SK-N-SH (cell line): ENCODE results near the gene GALNTL6. TPM values are rescaled to one million over a fixed set of nuclear protein-coding genes. Genes with fewer than 3 reads are reported as not detected.
"Not testable (repeated sequence)": the region's sequence is repeated elsewhere in the genome, so short reads cannot be mapped to it uniquely, and the experiment has no call there.

Experiments used
- CTCF ChIA-PET: fragments of 300-600, 350-600 bp; formaldehyde crosslinking; extraction: SDS; loops from one replicate; lab custom pipeline; 2021; lab: Yijun Ruan, JAX
- POLR2A ChIA-PET: fragments of 350-600 bp; sonication (Branson Sonifier 250); formaldehyde crosslinking; extraction: SDS; loops from one replicate; lab custom pipeline; 2020; ENCODE audit warnings: antibody characterized with exemption, inconsistent platforms; lab: Yijun Ruan, JAX
- DNase-seq: peaks from one replicate; pipeline ENCODE4 v3.0.0; 2012
- H2AFZ ChIP-seq: fragments of 200-600 bp; sonication (generic); 2 replicates; pipeline ENCODE4 v1.8.1; 2016; ENCODE audit warnings: antibody characterized with exemption, mild to moderate bottlenecking, low read depth
- H3F3A ChIP-seq: fragments of 200-600 bp; sonication (generic); replicated peaks from 2 replicates; pipeline ENCODE3; 2016; ENCODE audit warnings: antibody characterized with exemption, mild to moderate bottlenecking; ENCODE audit not compliant: insufficient read depth
- H3K27ac ChIP-seq, 2 experiments: fragments of 200-500 bp in 1 of 2; fragments of 200-600 bp in 1 of 2; sonication (Bioruptor generic) in 1 of 2; sonication (generic), shearing (Covaris generic) in 1 of 2; 2 replicates each; pipeline versions ENCODE4 v1.5.1 to v1.6.1; 2014 to 2016; ENCODE audit warnings: low read depth in 2 of 2, inconsistent platforms in 1 of 2, low read length in 1 of 2, mild to moderate bottlenecking in 1 of 2, mixed read lengths in 1 of 2
- H3K27me3 ChIP-seq: fragments of 200-600 bp; sonication (generic), shearing (Covaris generic); 2 replicates; pipeline ENCODE4 v1.6.1; 2016; ENCODE audit warnings: mixed run types; ENCODE audit not compliant: insufficient read depth
- H3K36me3 ChIP-seq, 2 experiments: fragments of 200-500 bp in 1 of 2; fragments of 200-600 bp in 1 of 2; sonication (Bioruptor generic) in 1 of 2; sonication (generic) in 1 of 2; replicated peaks in 1 of 2; 2 replicates each; pipeline versions ENCODE3 to v1.5.1; 2014 to 2016; ENCODE audit warnings: low read length in 1 of 2, mild to moderate bottlenecking in 1 of 2; ENCODE audit not compliant: insufficient read depth in 2 of 2, control insufficient read depth in 1 of 2
- H3K4me1 ChIP-seq, 2 experiments: fragments of 200-500 bp in 1 of 2; fragments of 200-600 bp in 1 of 2; sonication (Bioruptor generic) in 1 of 2; sonication (generic), shearing (Covaris generic) in 1 of 2; 2 replicates each; pipeline versions ENCODE4 v1.5.1 to v1.6.1; 2014 to 2016; ENCODE audit warnings: low read depth in 1 of 2, low read length in 1 of 2, mixed run types in 1 of 2; ENCODE audit not compliant: insufficient read depth in 2 of 2, control insufficient read depth in 1 of 2
- H3K4me2 ChIP-seq: fragments of 200-600 bp; sonication (generic), shearing (Covaris generic); 2 replicates; pipeline ENCODE4 v1.6.1; 2017; ENCODE audit warnings: mixed run types
- H3K4me3 ChIP-seq, 2 experiments: fragments of 200-500 bp in 1 of 2; fragments of 200-600 bp in 1 of 2; sonication (Bioruptor generic) in 1 of 2; sonication (generic), shearing (Covaris generic) in 1 of 2; 2 replicates each; pipeline versions ENCODE4 v1.5.1 to v1.8.1; 2014 to 2016; ENCODE audit warnings: low read depth in 2 of 2, inconsistent platforms in 1 of 2, low read length in 1 of 2, mild to moderate bottlenecking in 1 of 2, mixed read lengths in 1 of 2, moderate library complexity in 1 of 2
- H3K79me2 ChIP-seq: fragments of 200-600 bp; sonication (generic); 2 replicates; pipeline ENCODE4 v1.8.1; 2017; ENCODE audit warnings: mild to moderate bottlenecking; ENCODE audit not compliant: insufficient read depth
- H3K9ac ChIP-seq: fragments of 200-600 bp; sonication (generic); 2 replicates; pipeline ENCODE4 v1.6.1; 2017; ENCODE audit warnings: mixed run types
- H3K9me2 ChIP-seq: fragments of 200-600 bp; sonication (generic); 2 replicates; pipeline ENCODE4 v1.6.1; 2017; ENCODE audit warnings: mixed run types
- H3K9me3 ChIP-seq: fragments of 200-600 bp; sonication (generic); 2 replicates; pipeline ENCODE4 v1.6.1; 2017; ENCODE audit warnings: mixed run types, mild to moderate bottlenecking, moderate library complexity
- H4K20me1 ChIP-seq: fragments of 200-600 bp; sonication (generic); 2 replicates; pipeline ENCODE4 v1.6.1; 2017; ENCODE audit warnings: mild to moderate bottlenecking, mixed run types; ENCODE audit not compliant: insufficient read depth
- CHD2 ChIP-seq: fragments of 150-350 bp; IDR thresholded peaks from 2 replicates; pipeline ENCODE4 v1.6.1; 2018; ENCODE audit warnings: low read length; ENCODE audit not compliant: partially characterized antibody
- ELF1 ChIP-seq: IDR thresholded peaks from 2 replicates; pipeline ENCODE4 v1.4.0; 2012
- EZH2phosphoT487 ChIP-seq: fragments of 200-600 bp; sonication (generic); IDR thresholded peaks from 2 replicates; pipeline ENCODE4 v1.6.1; 2017; ENCODE audit warnings: low read depth, mixed run types, mild to moderate bottlenecking, antibody characterized with exemption, moderate library complexity, borderline replicate concordance
- FOSL2 ChIP-seq: IDR thresholded peaks from 2 replicates; pipeline ENCODE4 v1.4.0; 2012; ENCODE audit warnings: low read depth, mild to moderate bottlenecking, moderate library complexity, borderline replicate concordance
- FOXM1 ChIP-seq: IDR thresholded peaks from 2 replicates; pipeline ENCODE4 v1.4.0; 2012; ENCODE audit warnings: low read depth, mild to moderate bottlenecking
- GABPA ChIP-seq: IDR thresholded peaks from 2 replicates; pipeline ENCODE4 v1.4.0; 2012; ENCODE audit warnings: low read depth, mild to moderate bottlenecking
- MAX ChIP-seq: IDR thresholded peaks from 2 replicates; pipeline ENCODE4 v1.4.0; 2012; ENCODE audit warnings: low read depth
- NRF1 ChIP-seq: IDR thresholded peaks from 2 replicates; pipeline ENCODE4 v1.6.1; 2012; ENCODE audit warnings: low read depth, mild to moderate bottlenecking, low read length
- PBX3 ChIP-seq: IDR thresholded peaks from 2 replicates; pipeline ENCODE4; 2012
- RCOR1 ChIP-seq: fragments of 150-350 bp; IDR thresholded peaks from 2 replicates; pipeline ENCODE4 v1.6.1; 2017; ENCODE audit warnings: antibody characterized with exemption, low read length
- SMC3 ChIP-seq: IDR thresholded peaks from 2 replicates; pipeline ENCODE4 v1.6.1; 2012; ENCODE audit warnings: low read depth, low read length, improper control_type of control experiment
- TCF12 ChIP-seq: IDR thresholded peaks from 2 replicates; pipeline ENCODE4 v1.4.0; 2012
- YY1 ChIP-seq: IDR thresholded peaks from 2 replicates; pipeline ENCODE4 v1.4.0; 2012; ENCODE audit warnings: low read depth, mild to moderate bottlenecking
- ZBTB33 ChIP-seq: IDR thresholded peaks from 2 replicates; pipeline ENCODE4 v1.4.0; 2012; ENCODE audit warnings: low read depth, borderline replicate concordance
- WGBS: methylation state at CpG from one replicate; pipeline ENCODE4 v1.1.6; 2017; ENCODE audit warnings: low lambda C conversion rate; 5-methylcytosine and 5-hydroxymethylcytosine counted together
- polyA plus RNA-seq, 3 experiments: library from polyadenylated mRNA; depleted of rRNA; stranded (reverse); fragments of >200 nt; gene quantifications; 2 replicates each; pipeline ENCODE4 v1.2.3, GENCODE V29; 2012
- TF ChIP-seq, protein P1 (sequence below): fragments of 200-600 bp; sonication (generic); IDR thresholded peaks from 2 replicates; pipeline ENCODE4 v1.6.1; 2017; ENCODE audit warnings: antibody characterized with exemption, mild to moderate bottlenecking, moderate library complexity
- TF ChIP-seq, protein P2 (sequence below): IDR thresholded peaks from 2 replicates; pipeline ENCODE4 v1.4.0; 2012; ENCODE audit warnings: low read depth, borderline replicate concordance
- TF ChIP-seq, protein P3 (sequence below): IDR thresholded peaks from 2 replicates; pipeline ENCODE4 v1.6.1; 2012; ENCODE audit warnings: mild to moderate bottlenecking, low read depth, low read length, moderate library complexity

The GALNTL6 gene
- polyA plus RNA-seq, 1 of the 3 experiments (the other 2 are of a cell fraction), result 0.07 TPM

GRCh38 chr4:173041482-173041881 lies 1228.3 kb downstream of the GALNTL6 start:
- no peaks in the 10 kb centered on the region for H3K9me2 ChIP-seq
- ChIA-PET POLR2A (no interaction called here), CTCF (no interaction called here)
- peaks cover 0 to 14% of the 10 kb centered on the region in 2 experiments; a peak in 2 of 4 replicates for H3K4me1 ChIP-seq
- no peak overlapping the region for H3K9ac ChIP-seq
- no peak overlapping the region for H3K4me2 ChIP-seq
- no peak for TF ChIP-seq FOSL2
- TF ChIP-seq PBX3, result no peak
- no peak for TF ChIP-seq NRF1
- no peak for TF ChIP-seq YY1
- TF ChIP-seq GABPA, result no peak
- no peak for TF ChIP-seq SMC3
- TF ChIP-seq ZBTB33, result no peak
- TF ChIP-seq, protein P1, sequence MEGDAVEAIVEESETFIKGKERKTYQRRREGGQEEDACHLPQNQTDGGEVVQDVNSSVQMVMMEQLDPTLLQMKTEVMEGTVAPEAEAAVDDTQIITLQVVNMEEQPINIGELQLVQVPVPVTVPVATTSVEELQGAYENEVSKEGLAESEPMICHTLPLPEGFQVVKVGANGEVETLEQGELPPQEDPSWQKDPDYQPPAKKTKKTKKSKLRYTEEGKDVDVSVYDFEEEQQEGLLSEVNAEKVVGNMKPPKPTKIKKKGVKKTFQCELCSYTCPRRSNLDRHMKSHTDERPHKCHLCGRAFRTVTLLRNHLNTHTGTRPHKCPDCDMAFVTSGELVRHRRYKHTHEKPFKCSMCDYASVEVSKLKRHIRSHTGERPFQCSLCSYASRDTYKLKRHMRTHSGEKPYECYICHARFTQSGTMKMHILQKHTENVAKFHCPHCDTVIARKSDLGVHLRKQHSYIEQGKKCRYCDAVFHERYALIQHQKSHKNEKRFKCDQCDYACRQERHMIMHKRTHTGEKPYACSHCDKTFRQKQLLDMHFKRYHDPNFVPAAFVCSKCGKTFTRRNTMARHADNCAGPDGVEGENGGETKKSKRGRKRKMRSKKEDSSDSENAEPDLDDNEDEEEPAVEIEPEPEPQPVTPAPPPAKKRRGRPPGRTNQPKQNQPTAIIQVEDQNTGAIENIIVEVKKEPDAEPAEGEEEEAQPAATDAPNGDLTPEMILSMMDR, result no peak
- no peak for TF ChIP-seq FOXM1
- TF ChIP-seq, protein P2, sequence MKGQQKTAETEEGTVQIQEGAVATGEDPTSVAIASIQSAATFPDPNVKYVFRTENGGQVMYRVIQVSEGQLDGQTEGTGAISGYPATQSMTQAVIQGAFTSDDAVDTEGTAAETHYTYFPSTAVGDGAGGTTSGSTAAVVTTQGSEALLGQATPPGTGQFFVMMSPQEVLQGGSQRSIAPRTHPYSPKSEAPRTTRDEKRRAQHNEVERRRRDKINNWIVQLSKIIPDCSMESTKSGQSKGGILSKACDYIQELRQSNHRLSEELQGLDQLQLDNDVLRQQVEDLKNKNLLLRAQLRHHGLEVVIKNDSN, result no peak
- no peak for TF ChIP-seq CHD2
- no peak for TF ChIP-seq MAX
- TF ChIP-seq, protein P3, sequence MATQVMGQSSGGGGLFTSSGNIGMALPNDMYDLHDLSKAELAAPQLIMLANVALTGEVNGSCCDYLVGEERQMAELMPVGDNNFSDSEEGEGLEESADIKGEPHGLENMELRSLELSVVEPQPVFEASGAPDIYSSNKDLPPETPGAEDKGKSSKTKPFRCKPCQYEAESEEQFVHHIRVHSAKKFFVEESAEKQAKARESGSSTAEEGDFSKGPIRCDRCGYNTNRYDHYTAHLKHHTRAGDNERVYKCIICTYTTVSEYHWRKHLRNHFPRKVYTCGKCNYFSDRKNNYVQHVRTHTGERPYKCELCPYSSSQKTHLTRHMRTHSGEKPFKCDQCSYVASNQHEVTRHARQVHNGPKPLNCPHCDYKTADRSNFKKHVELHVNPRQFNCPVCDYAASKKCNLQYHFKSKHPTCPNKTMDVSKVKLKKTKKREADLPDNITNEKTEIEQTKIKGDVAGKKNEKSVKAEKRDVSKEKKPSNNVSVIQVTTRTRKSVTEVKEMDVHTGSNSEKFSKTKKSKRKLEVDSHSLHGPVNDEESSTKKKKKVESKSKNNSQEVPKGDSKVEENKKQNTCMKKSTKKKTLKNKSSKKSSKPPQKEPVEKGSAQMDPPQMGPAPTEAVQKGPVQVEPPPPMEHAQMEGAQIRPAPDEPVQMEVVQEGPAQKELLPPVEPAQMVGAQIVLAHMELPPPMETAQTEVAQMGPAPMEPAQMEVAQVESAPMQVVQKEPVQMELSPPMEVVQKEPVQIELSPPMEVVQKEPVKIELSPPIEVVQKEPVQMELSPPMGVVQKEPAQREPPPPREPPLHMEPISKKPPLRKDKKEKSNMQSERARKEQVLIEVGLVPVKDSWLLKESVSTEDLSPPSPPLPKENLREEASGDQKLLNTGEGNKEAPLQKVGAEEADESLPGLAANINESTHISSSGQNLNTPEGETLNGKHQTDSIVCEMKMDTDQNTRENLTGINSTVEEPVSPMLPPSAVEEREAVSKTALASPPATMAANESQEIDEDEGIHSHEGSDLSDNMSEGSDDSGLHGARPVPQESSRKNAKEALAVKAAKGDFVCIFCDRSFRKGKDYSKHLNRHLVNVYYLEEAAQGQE, result no peak
- TF ChIP-seq ELF1, result no peak
- TF ChIP-seq TCF12, result no peak
- TF ChIP-seq EZH2phosphoT487, result no peak
- no peak for TF ChIP-seq RCOR1
- no peak for DNase-seq
- H3K27me3 ChIP-seq, result no peaks in the 10 kb centered on the region
- H3K4me3 ChIP-seq, result no peak overlapping the region
- H3K9me3 ChIP-seq, result no peaks in the 10 kb centered on the region
- no peaks in the 10 kb centered on the region for H3K36me3 ChIP-seq
- H3F3A ChIP-seq, result no peaks in the 10 kb centered on the region
- WGBS, result 98% methylated on average over 1 of the region's 1 CpG
- H3K27ac ChIP-seq, result no peak overlapping the region
- H4K20me1 ChIP-seq, result no peaks in the 10 kb centered on the region
- H2AFZ ChIP-seq, result no peak overlapping the region
- H3K79me2 ChIP-seq, result no peaks in the 10 kb centered on the region

GRCh38 chr4:173042139-173042538 lies 1228.9 kb downstream of the GALNTL6 start:
- 89% methylated on average over 1 of the region's 1 CpG for WGBS
- H3K36me3 ChIP-seq, H3K4me3 ChIP-seq, H3K9me2 ChIP-seq, H3K79me2 ChIP-seq, H3K9ac ChIP-seq, DNase-seq, H4K20me1 ChIP-seq, H3F3A ChIP-seq, POLR2A ChIA-PET, H3K4me2 ChIP-seq, H3K27me3 ChIP-seq, H3K9me3 ChIP-seq, H2AFZ ChIP-seq, H3K27ac ChIP-seq, CTCF ChIA-PET: not testable (repeated sequence)
- peaks cover 0 to 14% of the 10 kb centered on the region in 2 experiments; a peak in 2 of 4 replicates for H3K4me1 ChIP-seq
